ENCODE data around the gene RPS2.

Gene RPS2

GRCh38 chr16:1918351-1919326, 46.0 kb downstream of the RPS2 start, which contains the start of gene HS3ST6:
Gene HS3ST6, minus strand, starts transcription at chr16:1918415. Its CDS starts 92 bp downstream, at chr16:1918323.
- no peak within 1 kb of the TSS for H3K27ac ChIP-seq (ENCODE audit: extremely low read depth, low read depth, low read length)
- no peak within 1 kb of the TSS for H3K4me3 ChIP-seq (ENCODE audit: low read depth, low read length)
- no peaks in the 10 kb centered on the region for H3K9me3 ChIP-seq (ENCODE audit: control insufficient read depth, insufficient read depth, low read depth, low read length)
- TF ChIP-seq HOXA7 (CRISPR knock-in tag; IDR thresholded peaks at IDR 0.05; ENCODE audit: borderline replicate concordance) (no peak), MEIS1 (CRISPR knock-in tag; IDR thresholded peaks at IDR 0.05; ENCODE audit: borderline replicate concordance) (no peak), SP7 (tag by site-specific recombination; IDR thresholded peaks at IDR 0.05) (no peak), ZNF600 (tag by site-specific recombination; IDR thresholded peaks at IDR 0.05) (0 out of 2 replicates have a peak, but pooled peaks have one; percentile 25), ZNF664 (tag by site-specific recombination; IDR thresholded peaks at IDR 0.05) (no peak), KLF9 (tag by site-specific recombination; IDR thresholded peaks at IDR 0.05; ENCODE audit: low read depth) (0 out of 2 replicates have a peak, but pooled peaks have one; percentile 18), ZNF747 (tag by site-specific recombination; IDR thresholded peaks at IDR 0.05) (no peak), ZFHX2 (tag by site-specific recombination; conservative IDR thresholded peaks at IDR 0.05) (peak; percentile 29; the same call in 1 of the 2 replicates)
- ChIA-PET CTCF (interaction anchor here (1.6 kb wide), 1 partner anchor 18 kb away, joined by 4 read pairs; no protein-coding TSS in a partner anchor), POLR2A (no interaction called here)
- no peaks in the 10 kb centered on the region for H3K36me3 ChIP-seq (ENCODE audit: control insufficient read depth in 2 of 2, insufficient read depth in 1 of 2, low read length in 2 of 2)
- no peaks in the 10 kb centered on the region; the same call in 1 of the 2 replicates for H3K4me1 ChIP-seq (ENCODE audit: control insufficient read depth, insufficient read depth, low read length)

DNA sequence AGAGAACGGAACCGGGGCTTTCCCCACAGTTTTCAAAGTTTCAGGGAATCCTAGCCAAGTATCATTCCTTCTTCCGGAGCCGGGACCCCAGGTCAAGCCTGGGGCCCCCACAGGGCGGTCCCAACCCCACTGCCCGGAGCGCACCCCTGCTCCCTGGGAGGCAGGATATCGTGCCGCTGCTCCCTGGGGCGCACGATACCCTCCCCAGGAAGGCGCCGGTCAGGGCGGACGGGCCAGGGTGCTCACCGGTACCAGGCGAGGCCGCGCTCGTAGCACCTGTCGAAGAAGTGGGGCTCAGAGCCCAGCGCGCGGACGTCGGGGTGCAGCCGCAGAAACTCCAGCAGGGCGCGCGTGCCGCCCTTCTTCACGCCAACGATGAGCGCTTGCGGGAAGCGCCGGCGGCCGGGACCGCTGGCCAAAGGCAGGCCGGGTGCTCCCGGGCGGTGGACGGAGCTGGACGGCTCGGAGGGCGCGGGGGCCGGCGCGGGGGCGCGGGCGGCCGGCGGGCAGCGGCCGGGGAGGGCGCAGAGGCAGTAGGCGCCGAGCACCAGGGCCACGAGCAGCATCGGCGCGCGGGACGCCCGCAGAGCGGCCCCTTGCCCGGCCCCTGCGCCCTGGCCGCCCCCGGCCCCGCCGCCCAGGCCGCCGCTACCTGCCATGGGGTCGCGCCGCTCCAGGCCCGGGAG, 46.8 kb downstream of the RPS2 start:
- CTCF ChIA-PET: no interaction called here
- H3K27ac ChIP-seq (ENCODE audit: extremely low read depth, low read depth, low read length): no peak overlapping the region
- no peaks in the 10 kb centered on the region for H3K9me3 ChIP-seq (ENCODE audit: control insufficient read depth, insufficient read depth, low read depth, low read length)
- POLR2A ChIA-PET: no interaction called here
- H3K4me3 ChIP-seq (ENCODE audit: low read depth, low read length): no peak overlapping the region
- no peaks in the 10 kb centered on the region for H3K4me1 ChIP-seq (ENCODE audit: control insufficient read depth, insufficient read depth, low read length)
- H3K36me3 ChIP-seq (ENCODE audit: control insufficient read depth in 2 of 2, insufficient read depth in 1 of 2, low read length in 2 of 2): no peaks in the 10 kb centered on the region
- no peak for TF ChIP-seq ZBTB48 (tag by site-specific recombination; IDR thresholded peaks at IDR 0.05)
- TF ChIP-seq REPIN1 (tag by site-specific recombination; IDR thresholded peaks at IDR 0.05; ENCODE audit: low read depth): no peak
- TF ChIP-seq ZNF707 (tag by site-specific recombination; IDR thresholded peaks at IDR 0.05): no peak
- TF ChIP-seq ZFP3 (tag by site-specific recombination; IDR thresholded peaks at IDR 0.05; ENCODE audit: low read depth): no peak
- no peak for TF ChIP-seq ZNF19 (tag by site-specific recombination; IDR thresholded peaks at IDR 0.05; ENCODE audit: low read depth)
- TF ChIP-seq YY2 (tag by site-specific recombination; IDR thresholded peaks at IDR 0.05): no peak
- TF ChIP-seq ZNF174 (tag by site-specific recombination; IDR thresholded peaks at IDR 0.05): no peak
- TF ChIP-seq ZNF529 (tag by site-specific recombination; IDR thresholded peaks at IDR 0.05; ENCODE audit: insufficient replicate concordance): no peak
- no peak for TF ChIP-seq ZNF621 (tag by site-specific recombination; IDR thresholded peaks at IDR 0.05)
- no peak for TF ChIP-seq SCRT1 (tag by site-specific recombination; IDR thresholded peaks at IDR 0.05; ENCODE audit: borderline replicate concordance)
- TF ChIP-seq, protein P1, sequence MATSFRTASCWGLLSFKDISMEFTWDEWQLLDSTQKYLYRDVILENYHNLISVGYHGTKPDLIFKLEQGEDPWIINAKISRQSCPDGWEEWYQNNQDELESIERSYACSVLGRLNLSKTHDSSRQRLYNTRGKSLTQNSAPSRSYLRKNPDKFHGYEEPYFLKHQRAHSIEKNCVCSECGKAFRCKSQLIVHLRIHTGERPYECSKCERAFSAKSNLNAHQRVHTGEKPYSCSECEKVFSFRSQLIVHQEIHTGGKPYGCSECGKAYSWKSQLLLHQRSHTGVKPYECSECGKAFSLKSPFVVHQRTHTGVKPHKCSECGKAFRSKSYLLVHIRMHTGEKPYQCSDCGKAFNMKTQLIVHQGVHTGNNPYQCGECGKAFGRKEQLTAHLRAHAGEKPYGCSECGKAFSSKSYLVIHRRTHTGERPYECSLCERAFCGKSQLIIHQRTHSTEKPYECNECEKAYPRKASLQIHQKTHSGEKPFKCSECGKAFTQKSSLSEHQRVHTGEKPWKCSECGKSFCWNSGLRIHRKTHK (tag by site-specific recombination; IDR thresholded peaks at IDR 0.05): no peak
- no peak for TF ChIP-seq ZNF558 (tag by site-specific recombination; IDR thresholded peaks at IDR 0.05)
- TF ChIP-seq KLF7 (tag by site-specific recombination; IDR thresholded peaks at IDR 0.05; ENCODE audit: borderline replicate concordance): no peak
- no peak for TF ChIP-seq PATZ1 (tag by site-specific recombination; IDR thresholded peaks at IDR 0.05)
- no peak for TF ChIP-seq ZNF354C (tag by site-specific recombination; IDR thresholded peaks at IDR 0.05; ENCODE audit: borderline replicate concordance, low read depth)
- TF ChIP-seq, protein P2, sequence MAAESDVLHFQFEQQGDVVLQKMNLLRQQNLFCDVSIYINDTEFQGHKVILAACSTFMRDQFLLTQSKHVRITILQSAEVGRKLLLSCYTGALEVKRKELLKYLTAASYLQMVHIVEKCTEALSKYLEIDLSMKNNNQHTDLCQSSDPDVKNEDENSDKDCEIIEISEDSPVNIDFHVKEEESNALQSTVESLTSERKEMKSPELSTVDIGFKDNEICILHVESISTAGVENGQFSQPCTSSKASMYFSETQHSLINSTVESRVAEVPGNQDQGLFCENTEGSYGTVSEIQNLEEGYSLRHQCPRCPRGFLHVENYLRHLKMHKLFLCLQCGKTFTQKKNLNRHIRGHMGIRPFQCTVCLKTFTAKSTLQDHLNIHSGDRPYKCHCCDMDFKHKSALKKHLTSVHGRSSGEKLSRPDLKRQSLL (tag by site-specific recombination; IDR thresholded peaks at IDR 0.05): no peak
- TF ChIP-seq ZBTB44 (tag by site-specific recombination; IDR thresholded peaks at IDR 0.05): no peak
